IPS DF 19.7 (cell line): ENCODE results near the gene ZNF605.
"Not testable (repeated sequence)": the region's sequence is repeated elsewhere in the genome, so short reads cannot be mapped to it uniquely, and the experiment has no call there.

Experiments used
- DNase-seq: peaks from one replicate; pipeline ENCODE4 v3.0.0-alpha.2; 2013; ENCODE audit warnings: low read depth, low spot score

Gene ZNF605

DNA sequence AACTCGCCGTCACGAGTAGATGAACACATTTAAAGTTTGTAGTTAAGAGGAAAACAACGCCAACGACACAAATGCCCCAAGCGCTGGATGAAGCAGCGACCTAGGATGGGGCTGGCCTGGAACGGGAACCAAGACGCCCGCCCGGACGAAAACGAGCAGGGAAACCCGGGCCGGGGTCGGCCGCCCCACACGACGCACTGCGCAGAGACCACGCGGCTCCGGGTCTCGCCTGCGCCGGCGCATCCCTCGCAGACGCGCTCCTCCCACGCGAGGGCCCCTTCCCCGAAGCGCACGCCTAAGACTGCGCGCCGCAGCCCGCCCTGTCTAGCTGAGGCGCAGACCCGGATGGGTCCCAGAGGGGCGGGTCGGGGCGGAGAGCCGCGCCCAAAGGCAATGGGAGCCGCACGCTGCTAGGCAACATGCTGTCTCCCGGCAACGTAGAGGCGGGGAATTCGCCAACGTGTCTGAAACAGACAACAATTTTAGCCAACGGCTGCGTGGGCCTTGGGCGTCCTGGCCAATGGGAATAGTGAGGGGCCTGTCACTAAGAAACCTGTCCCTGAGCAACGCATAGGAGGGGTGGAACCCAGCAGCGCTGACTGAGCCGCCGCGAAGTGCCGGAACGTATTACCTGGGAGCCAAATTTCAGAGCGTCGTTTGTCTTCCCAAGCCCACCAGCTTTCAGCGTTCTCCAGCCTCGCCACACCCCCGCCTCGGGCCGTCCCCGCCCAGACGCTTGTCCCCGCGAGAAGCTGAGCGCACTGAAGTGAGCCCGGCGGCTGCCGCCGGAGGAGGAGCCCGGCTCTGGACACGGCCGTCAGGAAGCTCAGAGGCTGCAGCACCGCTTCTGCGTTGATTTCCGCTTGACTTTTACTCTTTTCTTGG lies 47.7 kb downstream of the ZNF605 start:
- DNase-seq: peak; percentile 94

DNA sequence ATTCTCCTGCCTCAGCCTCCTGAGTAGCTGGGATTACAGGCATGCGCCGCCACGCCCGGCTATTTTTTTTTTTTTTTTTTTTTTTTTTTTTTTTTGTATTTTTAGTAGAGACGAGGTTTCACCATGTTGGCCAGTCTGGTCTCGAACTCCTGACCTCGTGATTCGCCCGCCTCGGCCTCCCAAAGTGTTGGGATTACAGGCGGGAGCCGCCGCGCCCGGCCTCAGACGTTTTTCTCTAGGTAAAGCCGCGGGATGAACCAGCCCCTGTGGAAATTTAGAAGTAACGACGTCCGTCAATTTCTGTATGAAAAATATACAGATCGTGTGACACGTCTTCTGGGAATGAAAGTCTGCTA lies 48.3 kb downstream of the ZNF605 start:
- not testable (repeated sequence) for DNase-seq

GRCh38 chr12:132907216-132907615 lies 48.9 kb downstream of the ZNF605 start:
- no peak for DNase-seq

- no peak for DNase-seq
Measured at GRCh38 chr12:132904718-132905328, 51.3 kb downstream of the ZNF605 start.

DNA sequence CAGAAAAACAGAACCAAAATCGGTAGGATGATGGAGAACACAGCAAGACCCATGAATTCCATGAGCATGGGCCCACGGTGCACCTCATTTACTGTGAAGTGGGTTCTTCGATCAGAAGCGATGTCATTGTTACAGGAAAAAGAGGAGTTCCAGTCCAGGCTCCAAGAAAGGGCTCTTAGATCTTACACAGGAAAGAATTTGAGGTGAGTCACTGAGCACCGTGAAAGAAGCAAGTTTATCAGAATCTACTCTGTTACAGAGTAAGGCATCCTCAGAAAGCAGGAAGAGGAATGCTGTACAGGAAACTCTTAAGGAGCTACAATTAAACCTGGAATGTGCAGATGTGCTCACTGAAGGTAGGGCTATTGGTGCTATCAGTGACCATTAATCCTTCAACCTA lies 57.1 kb downstream of the ZNF605 start:
- DNase-seq: no peak

- DNase-seq: peak; percentile 35
Measured at GRCh38 chr12:132888852-132889251, 67.3 kb downstream of the ZNF605 start.

- DNase-seq: peak; percentile 91
Measured at GRCh38 chr12:132887513-132888351, 68.4 kb downstream of the ZNF605 start, which contains the start of gene CHFR. Gene CHFR, minus strand, starts transcription at chr12:132887605. Its CDS starts 277 bp downstream, at chr12:132887328.

DNA sequence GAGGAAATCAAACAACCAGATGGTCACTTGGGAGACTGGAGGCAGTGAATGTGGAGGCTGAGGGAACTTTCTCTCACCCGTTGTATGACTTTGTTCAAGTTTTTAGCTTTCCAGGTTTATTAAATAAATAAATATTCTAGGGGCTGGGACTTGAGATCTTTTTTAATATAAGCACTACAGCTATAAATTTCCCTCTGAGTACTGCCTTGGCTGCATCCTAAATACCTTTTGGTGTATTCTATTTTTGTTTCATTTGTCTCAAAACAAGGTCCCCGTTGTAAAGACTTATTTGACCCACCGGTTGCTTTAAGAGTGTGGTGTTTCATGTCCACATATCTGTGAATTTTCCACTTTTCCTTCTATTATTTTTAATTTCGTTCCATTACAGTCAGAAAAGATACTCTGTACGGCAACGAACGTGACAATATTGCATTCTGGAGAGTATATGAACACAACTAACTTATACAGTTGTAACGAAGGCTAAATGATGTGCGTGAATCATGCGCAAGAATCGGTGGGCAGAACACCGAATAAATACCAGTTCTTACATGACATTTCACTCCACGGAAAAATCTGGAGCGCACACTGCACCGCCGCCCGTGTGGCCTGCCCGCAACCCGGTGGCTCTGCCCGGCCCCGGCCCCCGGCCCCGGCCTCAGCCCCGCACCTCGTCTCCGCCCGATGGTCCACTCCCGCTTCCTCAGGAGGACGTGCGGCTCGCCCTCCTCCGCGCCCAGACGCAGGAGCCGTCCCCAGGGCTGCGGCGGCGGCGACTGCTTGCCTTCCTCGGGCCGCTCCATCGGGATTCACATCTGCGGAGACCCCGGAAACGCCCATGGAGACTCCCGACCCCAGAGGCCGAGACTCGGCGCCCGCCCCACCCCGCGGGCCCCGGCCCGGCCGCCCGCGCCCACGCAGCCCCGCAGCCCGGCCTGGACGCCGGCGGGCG lies 69.3 kb downstream of the ZNF605 start:
- DNase-seq: no peak

GRCh38 chr12:132881818-132882217 lies 74.3 kb downstream of the ZNF605 start:
- no peak for DNase-seq

DNA sequence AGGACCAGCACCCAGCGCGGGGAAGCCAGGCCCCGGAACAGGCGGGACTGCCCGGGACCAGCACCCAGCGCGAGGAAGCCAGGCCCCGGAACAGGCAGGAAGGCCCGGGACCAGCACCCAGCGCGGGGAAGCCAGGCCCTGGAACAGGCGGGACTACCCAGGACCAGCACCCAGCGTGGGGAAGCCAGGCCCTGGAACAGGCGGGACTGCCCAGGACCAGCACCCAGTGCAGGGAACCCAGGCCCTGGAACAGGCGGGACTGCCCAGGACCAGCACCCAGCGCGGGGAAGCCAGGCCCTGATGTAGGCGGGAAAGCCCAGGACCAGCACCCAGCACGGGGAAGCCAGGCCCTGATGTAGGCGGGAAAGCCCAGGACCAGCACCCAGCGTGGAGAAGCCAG lies 81.5 kb downstream of the ZNF605 start:
- not testable (repeated sequence) for DNase-seq

DNA sequence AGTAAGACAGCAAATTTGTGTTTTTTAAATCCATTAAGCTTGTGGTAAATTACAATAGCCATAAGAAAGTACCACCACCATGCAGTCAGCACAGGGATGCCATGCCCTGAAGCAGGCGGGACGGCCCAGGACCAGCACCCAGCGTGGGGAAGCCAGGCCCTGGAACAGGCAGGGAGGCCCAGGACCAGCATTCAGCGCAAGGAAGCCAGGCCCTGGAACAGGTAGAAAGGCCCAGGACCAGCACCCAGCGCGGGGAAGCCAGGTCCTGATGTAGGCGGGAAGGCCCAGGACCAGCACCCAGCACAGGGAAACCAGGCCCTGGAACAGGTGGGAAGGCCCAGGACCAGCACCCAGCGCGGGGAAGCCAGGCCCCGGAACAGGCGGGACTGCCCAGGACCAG lies 81.9 kb downstream of the ZNF605 start:
- DNase-seq: no peak

DNA sequence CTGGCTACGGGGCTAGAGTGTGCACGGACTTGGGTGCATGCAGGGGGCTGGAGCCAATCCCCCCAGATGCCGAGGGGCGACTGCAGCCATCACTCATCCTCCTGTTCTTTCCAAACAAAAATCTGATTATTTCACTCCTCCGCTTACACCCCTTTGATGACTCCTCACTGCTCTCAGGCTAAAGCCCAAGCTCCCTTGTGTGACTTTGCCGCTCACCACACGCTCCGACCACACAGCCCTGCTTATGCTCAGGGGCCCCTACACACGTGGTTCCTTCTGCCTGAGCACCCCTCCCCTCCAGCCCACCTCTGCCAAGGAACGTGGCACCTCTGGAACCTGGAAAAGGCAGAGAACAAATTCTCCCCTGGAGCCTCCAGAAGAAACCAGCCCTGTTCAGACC lies 82.4 kb downstream of the ZNF605 start:
- DNase-seq: no peak

DNA sequence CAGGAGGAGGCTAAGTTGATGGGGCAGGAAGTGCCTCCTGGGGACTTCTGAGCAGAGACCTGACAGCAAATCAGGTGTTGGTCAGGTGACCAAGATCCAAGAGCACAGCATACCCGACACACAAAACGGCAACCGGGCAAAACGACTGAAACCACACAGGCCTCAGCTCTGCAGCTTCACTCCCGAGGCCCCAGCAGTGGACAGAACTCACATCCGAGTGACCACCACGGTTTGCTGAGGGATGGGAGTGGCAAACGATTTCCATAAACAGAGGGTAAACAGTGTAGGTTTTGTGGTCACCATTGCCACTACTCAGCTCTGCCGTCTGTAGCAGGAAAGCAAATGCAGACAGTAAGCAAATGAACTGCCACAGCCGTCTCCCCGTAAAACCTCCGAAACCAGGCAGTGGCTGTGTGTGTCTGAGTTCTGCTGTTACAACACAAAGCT lies 83.1 kb downstream of the ZNF605 start:
- no peak for DNase-seq

- DNase-seq: no peak
Measured at GRCh38 chr12:132872073-132872855, 83.8 kb downstream of the ZNF605 start.

DNA sequence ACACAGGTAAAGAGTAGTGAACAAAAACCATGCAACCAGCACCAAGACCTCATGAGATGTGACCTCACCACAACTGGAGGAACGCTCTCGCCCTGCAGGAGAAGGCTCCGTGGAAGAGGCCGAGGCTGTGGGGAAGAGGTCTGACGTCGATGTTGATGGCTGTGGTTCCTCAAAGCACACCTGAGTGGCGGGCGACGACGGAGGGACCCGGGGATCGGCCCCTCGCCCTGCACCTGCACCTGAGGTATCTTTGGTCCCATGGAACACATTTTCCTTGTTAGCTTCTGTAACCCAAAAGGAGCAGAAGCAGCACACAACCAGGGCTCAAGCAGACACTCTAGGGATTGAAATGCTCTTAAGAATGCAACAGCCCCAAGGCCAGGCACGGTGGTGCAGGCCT lies 86.6 kb downstream of the ZNF605 start:
- no peak for DNase-seq
